Measurements from ENCODE around the gene RHBDD2. TPM values are rescaled to one million over a fixed set of nuclear protein-coding genes. Genes with fewer than 3 reads are reported as not detected.
"Not testable (repeated sequence)": the region's sequence is repeated elsewhere in the genome, so short reads cannot be mapped to it uniquely, and the experiment has no call there.

Gene RHBDD2
- total and polyA plus RNA-seq, 10 of the 15 experiments (the other 5 are each of a cell fraction or from before 2014, with no cell fraction given) = 3.9 to 39.8 (median 16.9) TPM

- H3K4me1 ChIP-seq (ENCODE audit: control insufficient read depth, insufficient read depth, low read length); H2AFZ ChIP-seq (ENCODE audit: control insufficient read depth, low read depth, low read length); FAIRE-seq; H3K9me3 ChIP-seq (replicated peaks; ENCODE audit: control insufficient read depth, insufficient read depth, low read length); H3K27ac ChIP-seq (ENCODE audit: control insufficient read depth, insufficient read depth); intact Hi-C loops (cut with micrococcal nuclease; ENCODE audit: unreplicated experiment); H3K4me2 ChIP-seq (ENCODE audit: control insufficient read depth, insufficient read depth); H3K79me2 ChIP-seq (ENCODE audit: control insufficient read depth, insufficient read depth, low read length); H3K9ac ChIP-seq (ENCODE audit: control insufficient read depth, insufficient read depth, low read length); SMC1A ChIA-PET (ENCODE audit: uncharacterized antibody, unreplicated experiment); RAD21 ChIA-PET (ENCODE audit: unreplicated experiment); in situ Hi-C loops (cut with MboI); H4K20me1 ChIP-seq (ENCODE audit: control insufficient read depth, insufficient read depth); ATAC-seq; BruUV-seq (replicated peaks); H3K4me3 ChIP-seq; DNase-seq (ENCODE audit: low read depth, low spot score); H3K27me3 ChIP-seq (replicated peaks in 1 of 2; ENCODE audit: control insufficient read depth in 2 of 2, insufficient read depth in 2 of 2, low read length in 1 of 2); H3K36me3 ChIP-seq (ENCODE audit: control insufficient read depth in 2 of 2, insufficient read depth in 2 of 2, low read length in 1 of 2); POLR2A ChIA-PET: not testable (repeated sequence)
- 68% methylated on average over 9 of the region's 9 CpGs for WGBS (ENCODE audit: insufficient coverage, insufficient replicate concordance, low lambda C conversion rate, missing lambda C conversion rate)
- CTCF ChIA-PET = interaction anchor here (0.6 kb wide), 1 partner anchor 1849 kb away, joined by 3 read pairs; no protein-coding TSS in a partner anchor
Observed at GRCh38 chr7:75907668-75908039, 28.8 kb downstream of the RHBDD2 start.

DNA sequence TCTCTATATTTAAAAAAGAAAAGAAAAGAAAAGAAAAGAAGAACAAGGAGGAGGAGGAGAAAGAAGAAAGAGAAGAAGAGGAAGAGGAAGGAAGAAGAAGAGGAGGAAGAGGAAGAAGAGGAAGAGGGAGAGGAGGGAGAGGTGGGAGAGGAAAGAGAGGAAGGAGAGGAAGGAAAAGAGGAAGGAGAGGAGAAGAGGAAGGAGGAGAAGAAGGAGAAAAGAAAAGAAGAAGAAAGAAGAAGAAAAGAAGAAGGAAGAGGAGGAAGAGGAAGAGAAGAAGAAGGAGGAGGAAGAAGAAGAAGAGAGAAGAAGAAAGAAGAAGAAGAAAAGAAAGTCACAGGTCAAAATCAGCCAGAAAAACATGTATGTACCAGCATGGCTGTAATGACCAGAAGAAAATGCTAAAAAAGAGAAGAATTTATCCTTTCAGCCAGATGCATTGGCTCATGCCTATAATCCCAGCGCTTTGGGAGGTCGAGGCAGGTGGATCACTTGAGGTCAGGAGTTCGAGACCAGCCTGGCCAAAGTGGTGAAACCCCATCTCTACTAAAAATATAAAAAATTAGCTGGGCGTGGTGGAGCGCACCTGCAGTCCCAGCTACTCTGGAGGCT, 30.8 kb downstream of the RHBDD2 start:
- intact Hi-C loops (cut with micrococcal nuclease; ENCODE audit: unreplicated experiment) (no loop called here), in situ Hi-C loops (cut with MboI) (no loop called here)
- no peak for TF ChIP-seq SP1 (IDR thresholded peaks at IDR 0.05; ENCODE audit: low read depth, low read length)
- TF ChIP-seq, protein P1, sequence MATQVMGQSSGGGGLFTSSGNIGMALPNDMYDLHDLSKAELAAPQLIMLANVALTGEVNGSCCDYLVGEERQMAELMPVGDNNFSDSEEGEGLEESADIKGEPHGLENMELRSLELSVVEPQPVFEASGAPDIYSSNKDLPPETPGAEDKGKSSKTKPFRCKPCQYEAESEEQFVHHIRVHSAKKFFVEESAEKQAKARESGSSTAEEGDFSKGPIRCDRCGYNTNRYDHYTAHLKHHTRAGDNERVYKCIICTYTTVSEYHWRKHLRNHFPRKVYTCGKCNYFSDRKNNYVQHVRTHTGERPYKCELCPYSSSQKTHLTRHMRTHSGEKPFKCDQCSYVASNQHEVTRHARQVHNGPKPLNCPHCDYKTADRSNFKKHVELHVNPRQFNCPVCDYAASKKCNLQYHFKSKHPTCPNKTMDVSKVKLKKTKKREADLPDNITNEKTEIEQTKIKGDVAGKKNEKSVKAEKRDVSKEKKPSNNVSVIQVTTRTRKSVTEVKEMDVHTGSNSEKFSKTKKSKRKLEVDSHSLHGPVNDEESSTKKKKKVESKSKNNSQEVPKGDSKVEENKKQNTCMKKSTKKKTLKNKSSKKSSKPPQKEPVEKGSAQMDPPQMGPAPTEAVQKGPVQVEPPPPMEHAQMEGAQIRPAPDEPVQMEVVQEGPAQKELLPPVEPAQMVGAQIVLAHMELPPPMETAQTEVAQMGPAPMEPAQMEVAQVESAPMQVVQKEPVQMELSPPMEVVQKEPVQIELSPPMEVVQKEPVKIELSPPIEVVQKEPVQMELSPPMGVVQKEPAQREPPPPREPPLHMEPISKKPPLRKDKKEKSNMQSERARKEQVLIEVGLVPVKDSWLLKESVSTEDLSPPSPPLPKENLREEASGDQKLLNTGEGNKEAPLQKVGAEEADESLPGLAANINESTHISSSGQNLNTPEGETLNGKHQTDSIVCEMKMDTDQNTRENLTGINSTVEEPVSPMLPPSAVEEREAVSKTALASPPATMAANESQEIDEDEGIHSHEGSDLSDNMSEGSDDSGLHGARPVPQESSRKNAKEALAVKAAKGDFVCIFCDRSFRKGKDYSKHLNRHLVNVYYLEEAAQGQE (IDR thresholded peaks at IDR 0.05; ENCODE audit: low read depth, low read length) = no peak
- no peak overlapping the region for H3K27ac ChIP-seq (ENCODE audit: control insufficient read depth, insufficient read depth)
- no peak overlapping the region for H3K4me3 ChIP-seq
- no peaks in the 10 kb centered on the region for H3K79me2 ChIP-seq (ENCODE audit: control insufficient read depth, insufficient read depth, low read length)
- H3K9ac ChIP-seq (ENCODE audit: control insufficient read depth, insufficient read depth, low read length) = no peak overlapping the region
- ATAC-seq (no peak), DNase-seq (ENCODE audit: low read depth, low spot score) (no peak), FAIRE-seq (no peak)
- RAD21 ChIA-PET (ENCODE audit: unreplicated experiment) = no interaction called here
- no peak overlapping the region for H3K4me2 ChIP-seq (ENCODE audit: control insufficient read depth, insufficient read depth)
- POLR2A ChIA-PET = no interaction called here
- H3K4me1 ChIP-seq (ENCODE audit: control insufficient read depth, insufficient read depth, low read length) = peaks cover 4% of the 10 kb centered on the region
- no peaks in the 10 kb centered on the region for H3K27me3 ChIP-seq (replicated peaks in 1 of 2; ENCODE audit: control insufficient read depth in 2 of 2, insufficient read depth in 2 of 2, low read length in 1 of 2)
- WGBS (ENCODE audit: insufficient coverage, insufficient replicate concordance, low lambda C conversion rate, missing lambda C conversion rate) = 55% methylated on average over 5 of the region's 5 CpGs
- H3K36me3 ChIP-seq (ENCODE audit: control insufficient read depth in 2 of 2, insufficient read depth in 2 of 2, low read length in 1 of 2) = no peaks in the 10 kb centered on the region
- H2AFZ ChIP-seq (ENCODE audit: control insufficient read depth, low read depth, low read length) = no peak overlapping the region
- BruUV-seq (replicated peaks) = no TSS peak
- H4K20me1 ChIP-seq (ENCODE audit: control insufficient read depth, insufficient read depth) = no peaks in the 10 kb centered on the region
- H3K9me3 ChIP-seq (replicated peaks; ENCODE audit: control insufficient read depth, insufficient read depth, low read length) = no peaks in the 10 kb centered on the region
- CTCF ChIA-PET = no interaction called here
- SMC1A ChIA-PET (ENCODE audit: uncharacterized antibody, unreplicated experiment) = no interaction called here

DNA sequence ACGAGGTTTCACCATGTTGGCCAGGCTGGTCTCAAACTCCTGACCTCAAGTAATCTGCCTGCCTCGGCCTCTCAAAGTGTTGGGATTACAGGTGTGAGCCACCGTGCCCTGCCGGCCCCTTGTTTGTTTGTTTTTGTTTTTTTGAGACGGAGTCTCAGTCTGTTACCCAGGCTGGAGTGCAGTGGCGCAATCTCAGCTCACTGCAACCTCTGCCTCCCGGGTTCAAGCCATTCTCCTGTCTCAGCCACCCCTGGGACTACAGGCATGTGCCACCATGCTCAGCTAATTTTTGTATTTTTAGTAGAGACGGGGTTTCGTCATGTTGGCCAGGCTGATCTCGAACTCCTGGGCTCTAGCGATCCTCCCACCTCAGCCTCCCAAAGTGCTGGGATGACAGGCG, 32.4 kb downstream of the RHBDD2 start:
- in situ Hi-C loops (cut with MboI); H3K4me2 ChIP-seq (ENCODE audit: control insufficient read depth, insufficient read depth); H3K4me1 ChIP-seq (ENCODE audit: control insufficient read depth, insufficient read depth, low read length); BruUV-seq (replicated peaks); POLR2A ChIA-PET; intact Hi-C loops (cut with micrococcal nuclease; ENCODE audit: unreplicated experiment); RAD21 ChIA-PET (ENCODE audit: unreplicated experiment); H3K36me3 ChIP-seq (ENCODE audit: control insufficient read depth in 2 of 2, insufficient read depth in 2 of 2, low read length in 1 of 2); H3K27ac ChIP-seq (ENCODE audit: control insufficient read depth, insufficient read depth); ATAC-seq; H4K20me1 ChIP-seq (ENCODE audit: control insufficient read depth, insufficient read depth); H3K4me3 ChIP-seq; DNase-seq (ENCODE audit: low read depth, low spot score); H3K9me3 ChIP-seq (replicated peaks; ENCODE audit: control insufficient read depth, insufficient read depth, low read length); H3K27me3 ChIP-seq (replicated peaks in 1 of 2; ENCODE audit: control insufficient read depth in 2 of 2, insufficient read depth in 2 of 2, low read length in 1 of 2); FAIRE-seq; H2AFZ ChIP-seq (ENCODE audit: control insufficient read depth, low read depth, low read length); SMC1A ChIA-PET (ENCODE audit: uncharacterized antibody, unreplicated experiment); H3K9ac ChIP-seq (ENCODE audit: control insufficient read depth, insufficient read depth, low read length): not testable (repeated sequence)
- CTCF ChIA-PET = interaction anchor here (1.0 kb wide), 2 partner anchors 39 to 108 kb away, joined by 3 read pairs; no protein-coding TSS in a partner anchor
- H3K79me2 ChIP-seq (ENCODE audit: control insufficient read depth, insufficient read depth, low read length) = peaks cover 12% of the 10 kb centered on the region
- 69% methylated on average over 12 of the region's 12 CpGs for WGBS (ENCODE audit: insufficient coverage, insufficient replicate concordance, low lambda C conversion rate, missing lambda C conversion rate)

Data from GM12878 (cell line).